ENCODE measurements around the gene THSD4. TPM values are rescaled to one million over a fixed set of nuclear protein-coding genes. Genes with fewer than 3 reads are reported as not detected.
"Not testable (repeated sequence)": the region's sequence is repeated elsewhere in the genome, so short reads cannot be mapped to it uniquely, and the experiment has no call there.

THSD4 gene
- total and polyA plus RNA-seq, 7 donors = 1.4 to 7.8 (median 2.2) TPM

DNA sequence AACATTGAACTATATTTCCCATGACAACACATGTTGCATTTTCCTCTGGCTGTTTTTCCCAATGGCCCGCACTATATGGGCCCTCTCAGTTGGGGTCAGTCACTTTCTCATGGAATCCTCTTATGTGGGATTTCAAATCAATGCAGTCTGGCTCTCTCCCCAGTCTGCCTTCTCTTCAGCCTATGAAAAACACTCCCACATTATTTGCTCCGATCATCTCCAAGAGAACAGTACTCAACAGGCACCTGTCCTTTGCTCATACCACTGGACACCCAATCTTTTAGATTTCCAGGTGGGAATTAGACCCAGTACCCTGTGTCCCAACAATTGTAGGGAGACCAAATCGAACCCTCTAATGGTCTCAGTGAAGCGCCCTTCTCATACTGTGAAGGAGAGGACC, 251.3 kb downstream of the THSD4 start:
- no peak for TF ChIP-seq POLR2AphosphoS5 (IDR thresholded peaks at IDR 0.05)
- TF ChIP-seq POLR2A (IDR thresholded peaks at IDR 0.05) = no peak
- TF ChIP-seq, protein P1, sequence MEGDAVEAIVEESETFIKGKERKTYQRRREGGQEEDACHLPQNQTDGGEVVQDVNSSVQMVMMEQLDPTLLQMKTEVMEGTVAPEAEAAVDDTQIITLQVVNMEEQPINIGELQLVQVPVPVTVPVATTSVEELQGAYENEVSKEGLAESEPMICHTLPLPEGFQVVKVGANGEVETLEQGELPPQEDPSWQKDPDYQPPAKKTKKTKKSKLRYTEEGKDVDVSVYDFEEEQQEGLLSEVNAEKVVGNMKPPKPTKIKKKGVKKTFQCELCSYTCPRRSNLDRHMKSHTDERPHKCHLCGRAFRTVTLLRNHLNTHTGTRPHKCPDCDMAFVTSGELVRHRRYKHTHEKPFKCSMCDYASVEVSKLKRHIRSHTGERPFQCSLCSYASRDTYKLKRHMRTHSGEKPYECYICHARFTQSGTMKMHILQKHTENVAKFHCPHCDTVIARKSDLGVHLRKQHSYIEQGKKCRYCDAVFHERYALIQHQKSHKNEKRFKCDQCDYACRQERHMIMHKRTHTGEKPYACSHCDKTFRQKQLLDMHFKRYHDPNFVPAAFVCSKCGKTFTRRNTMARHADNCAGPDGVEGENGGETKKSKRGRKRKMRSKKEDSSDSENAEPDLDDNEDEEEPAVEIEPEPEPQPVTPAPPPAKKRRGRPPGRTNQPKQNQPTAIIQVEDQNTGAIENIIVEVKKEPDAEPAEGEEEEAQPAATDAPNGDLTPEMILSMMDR (IDR thresholded peaks at IDR 0.05) = no peak
- TF ChIP-seq EP300 (IDR thresholded peaks at IDR 0.05) = no peak
- Histone ChIP-seq H3K36me3 (no peaks in the 10 kb centered on the region), H3K4me3 (no peak overlapping the region), H3K4me1 (no peaks in the 10 kb centered on the region), H3K27me3 (no peaks in the 10 kb centered on the region), H3K9me3 (no peaks in the 10 kb centered on the region), H3K27ac (peak overlapping the region in 1 of 4 donors; percentile 27)
- DNase-seq = no peak
- intact Hi-C loops (cut with DNase I) = no loop called here
- WGBS, 2 donors = 89 to 95% methylated on average over 4 of the region's 4 CpGs

DNA sequence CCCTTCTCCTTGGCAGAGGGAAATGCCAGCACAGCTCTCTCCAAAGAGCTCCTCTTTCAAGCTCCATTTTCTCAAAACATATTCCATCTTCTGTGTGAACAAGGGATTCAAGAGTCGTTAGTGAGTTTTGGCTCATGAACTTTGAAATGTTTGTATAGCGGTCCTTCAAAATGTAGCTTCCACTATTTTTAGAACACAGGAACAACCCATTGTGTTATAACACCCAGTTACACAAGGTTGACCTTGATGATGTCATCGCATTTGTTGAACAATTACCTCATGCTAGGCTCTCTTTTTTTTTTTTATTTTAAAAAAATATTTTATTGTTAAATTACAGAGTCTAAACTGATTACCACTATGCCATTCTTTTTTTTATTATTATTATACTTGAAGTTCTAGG, 251.7 kb downstream of the THSD4 start:
- H3K4me3 ChIP-seq = no peak overlapping the region
- no peaks in the 10 kb centered on the region for H3K9me3 ChIP-seq
- peak overlapping the region in 1 of 4 donors; percentile 27 for H3K27ac ChIP-seq
- H3K27me3 ChIP-seq = no peaks in the 10 kb centered on the region
- no peak for DNase-seq
- 44 to 57% methylated on average over 3 of the region's 3 CpGs for WGBS, 2 donors
- H3K36me3 ChIP-seq = no peaks in the 10 kb centered on the region
- intact Hi-C loops (cut with DNase I) = no loop called here
- H3K4me1 ChIP-seq = no peaks in the 10 kb centered on the region
- TF ChIP-seq EP300 (IDR thresholded peaks at IDR 0.05) (no peak), POLR2AphosphoS5 (IDR thresholded peaks at IDR 0.05) (no peak), POLR2A (IDR thresholded peaks at IDR 0.05) (no peak)
- TF ChIP-seq, protein P1 (IDR thresholded peaks at IDR 0.05) = no peak

DNA sequence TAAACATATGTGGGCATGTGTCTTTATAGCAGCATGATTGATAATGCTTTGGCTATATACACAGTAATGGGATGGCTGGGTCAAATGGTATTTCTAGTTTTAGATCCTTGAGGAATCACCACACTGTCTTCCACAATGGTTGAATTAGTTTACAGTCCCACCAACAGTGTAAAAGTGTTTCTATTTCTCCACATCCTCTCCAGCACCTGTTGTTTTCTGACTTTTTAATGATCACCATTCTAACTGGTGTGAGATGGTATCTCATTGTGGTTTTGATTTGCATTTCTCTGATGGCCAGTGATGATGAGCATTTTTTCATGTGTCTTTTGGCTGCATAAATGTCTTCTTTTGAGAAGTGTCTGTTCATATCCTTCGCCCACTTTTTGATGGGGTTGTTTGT, 252.5 kb downstream of the THSD4 start:
- H3K27ac ChIP-seq; H3K27me3 ChIP-seq; intact Hi-C loops (cut with DNase I); H3K4me3 ChIP-seq; H3K9me3 ChIP-seq; DNase-seq; H3K36me3 ChIP-seq; H3K4me1 ChIP-seq: not testable (repeated sequence)
- no CpG with 5 or more reads among the region's 1 CpG for WGBS, 2 donors

DNA sequence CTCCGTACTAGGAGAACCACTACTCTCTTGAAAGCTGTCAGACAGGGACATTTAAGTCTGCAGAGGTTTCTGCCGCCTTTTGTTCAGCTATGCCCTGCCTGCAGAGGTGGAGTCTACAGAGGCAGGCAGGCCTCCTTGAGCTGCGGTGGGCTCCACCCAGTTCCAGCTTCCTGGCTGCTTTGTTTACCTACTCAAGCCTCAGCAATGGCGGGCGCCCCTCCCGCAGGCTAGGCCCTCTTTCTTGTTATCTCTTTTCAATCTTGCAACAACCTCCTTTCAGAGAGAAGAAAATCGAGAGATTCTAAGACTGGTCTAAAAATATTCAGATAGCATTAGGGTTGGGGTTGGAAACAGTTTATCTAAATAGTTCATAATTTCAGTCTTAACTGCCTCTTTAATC, 257.5 kb downstream of the THSD4 start:
- H3K36me3 ChIP-seq; H3K4me1 ChIP-seq; H3K4me3 ChIP-seq; DNase-seq; H3K9me3 ChIP-seq; intact Hi-C loops (cut with DNase I); H3K27me3 ChIP-seq; H3K27ac ChIP-seq: not testable (repeated sequence)
- 18 to 39% methylated on average over 7 of the region's 7 CpGs for WGBS, 2 donors

DNA sequence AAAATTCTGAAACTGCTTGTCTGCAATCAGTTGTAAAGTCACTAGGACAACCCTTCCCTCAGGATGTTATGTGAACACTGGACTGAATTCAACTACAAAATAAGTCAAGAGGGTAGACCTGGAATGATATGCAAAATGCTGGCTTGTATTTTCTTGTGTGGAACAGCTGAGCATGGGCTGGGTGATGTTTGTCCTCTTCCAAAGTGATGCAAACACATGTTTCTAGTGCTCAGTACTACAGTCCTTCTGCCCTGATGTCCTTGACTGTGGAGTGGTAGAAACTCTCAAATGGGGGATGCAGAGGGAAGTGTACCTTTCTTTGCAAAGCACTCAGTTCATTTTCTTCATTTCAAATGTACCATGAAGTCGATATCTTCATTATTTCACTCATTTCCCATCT, 258.6 kb downstream of the THSD4 start:
- Histone ChIP-seq H3K4me3 (no peak overlapping the region), H3K27me3 (no peaks in the 10 kb centered on the region), H3K27ac (peak overlapping the region in 1 of 4 donors; percentile 3), H3K9me3 (no peaks in the 10 kb centered on the region), H3K4me1 (no peaks in the 10 kb centered on the region), H3K36me3 (no peaks in the 10 kb centered on the region)
- DNase-seq = no peak
- intact Hi-C loops (cut with DNase I) = no loop called here
- TF ChIP-seq, protein P1 (IDR thresholded peaks at IDR 0.05) = no peak
- TF ChIP-seq POLR2AphosphoS5 (IDR thresholded peaks at IDR 0.05) = no peak
- TF ChIP-seq POLR2A (IDR thresholded peaks at IDR 0.05) = no peak
- TF ChIP-seq EP300 (IDR thresholded peaks at IDR 0.05) = no peak
- WGBS, 2 donors = 72 to 85% methylated on average over 1 of the region's 1 CpG

DNA sequence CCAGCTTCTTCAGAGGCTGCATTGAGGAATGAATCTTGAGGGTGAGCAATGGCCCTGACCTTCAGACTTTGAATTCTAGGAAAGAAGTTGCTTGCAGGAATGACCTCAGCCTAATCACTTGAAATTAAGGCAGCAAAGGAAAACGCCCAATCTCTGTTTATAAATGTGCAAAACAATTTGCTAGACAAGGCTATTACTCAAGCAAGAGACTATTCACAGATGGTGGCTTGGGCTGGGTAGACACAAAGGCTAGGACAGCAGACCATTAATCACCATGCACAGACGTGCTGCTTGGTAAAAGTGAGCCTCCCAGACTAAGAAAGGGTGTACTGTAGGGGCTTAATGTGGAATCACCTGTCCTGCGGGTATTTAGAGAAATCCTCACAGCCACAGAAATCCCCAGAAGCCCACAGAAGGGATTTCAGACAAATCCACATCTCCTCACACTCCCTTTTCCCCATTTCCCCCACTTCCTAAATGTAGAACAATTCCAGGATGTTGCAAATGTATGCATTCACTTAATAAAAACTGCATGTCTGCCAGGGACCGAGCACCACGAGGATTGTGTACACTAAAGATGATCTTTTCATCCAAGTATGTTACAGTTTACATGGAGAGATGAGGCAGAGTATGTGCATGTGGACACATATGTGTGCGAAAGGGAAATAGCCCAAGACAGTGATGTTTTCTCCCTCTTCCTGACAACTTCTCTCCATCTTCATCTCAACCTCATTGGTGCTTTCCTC, 259.5 kb downstream of the THSD4 start:
- Histone ChIP-seq H3K4me3 (no peak overlapping the region), H3K27ac (no peak overlapping the region), H3K36me3 (no peaks in the 10 kb centered on the region), H3K9me3 (no peaks in the 10 kb centered on the region), H3K4me1 (no peaks in the 10 kb centered on the region), H3K27me3 (no peaks in the 10 kb centered on the region)
- WGBS, 2 donors = 55 to 63% methylated on average over 6 of the region's 6 CpGs
- DNase-seq = no peak
- intact Hi-C loops (cut with DNase I) = no loop called here
- TF ChIP-seq POLR2A (IDR thresholded peaks at IDR 0.05) (no peak), POLR2AphosphoS5 (IDR thresholded peaks at IDR 0.05) (no peak), EP300 (IDR thresholded peaks at IDR 0.05) (no peak)
- TF ChIP-seq, protein P1 (IDR thresholded peaks at IDR 0.05) = no peak

Data from sigmoid colon (tissue), 7 donors.